T-helper 2 cell treated with Interferon-gamma antibody and Interleukin-4, amounts not matched to agents 100 ng/mL and 5 ng/mL, for 36 hours (primary cell): ENCODE measurements around the gene DTNB. TPM values are rescaled to one million over a fixed set of nuclear protein-coding genes. Genes with fewer than 3 reads are reported as not detected.
"Not testable (repeated sequence)": the region's sequence is repeated elsewhere in the genome, so short reads cannot be mapped to it uniquely, and the experiment has no call there.

Source experiments
- intact Hi-C: fragments of 100-400 bp; cut with micrococcal nuclease; formaldehyde crosslinking; loops from one replicate; pipeline ENCODE4 v1.15.1; 2023
- total RNA-seq: library from RNA; stranded (reverse); gene quantifications from 2 replicates; pipeline ENCODE4 v1.2.3, GENCODE V29; 2022

The DTNB gene
- 24.7 and 25.6 TPM in 2 replicates for total RNA-seq

DNA sequence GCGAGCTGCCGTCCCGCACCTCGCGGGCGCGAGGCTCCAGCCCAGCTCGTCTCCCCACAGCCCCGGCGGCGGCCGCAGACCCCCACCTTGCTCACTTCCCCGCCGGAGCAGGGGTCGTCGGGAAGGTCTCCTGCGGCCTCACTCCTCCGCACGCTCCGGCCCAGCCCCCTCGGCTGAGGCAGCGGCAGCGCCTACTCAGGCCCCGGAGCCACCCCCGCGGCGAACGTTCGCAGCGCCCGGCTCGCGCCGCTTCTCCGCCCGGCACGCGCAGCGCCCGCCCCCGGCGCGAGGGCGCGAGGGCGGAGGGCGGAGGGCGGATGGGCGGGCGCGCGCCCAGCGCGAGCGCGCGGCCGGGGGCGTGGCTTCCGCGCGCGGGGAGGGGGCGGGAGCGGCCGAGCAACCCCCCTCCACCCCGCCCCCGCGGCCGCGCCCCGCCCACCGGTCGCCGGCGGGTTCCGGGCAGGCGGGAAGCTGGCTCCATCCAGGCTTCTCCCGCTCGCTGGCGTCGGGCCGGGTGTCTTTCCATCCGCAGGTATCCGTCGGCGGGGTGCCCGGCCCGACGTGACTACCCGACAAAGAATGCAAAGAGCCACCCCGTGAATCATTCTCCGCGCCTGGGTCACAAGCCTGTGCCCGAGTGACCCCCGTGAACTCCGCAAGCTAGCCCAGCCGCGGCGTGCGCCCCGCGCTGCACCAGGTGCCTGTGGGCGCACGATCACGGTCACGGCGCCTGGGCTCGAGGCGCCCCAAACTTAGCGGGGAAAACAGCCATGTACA, at the start of gene DTNB:
DTNB (minus strand) TSS at position 278 of the 777 bp plus-strand sequence. CDS start 20,917 bp downstream, outside the sequence.
- intact Hi-C loops = loop anchor here (1.0 to 10.0 kb wide), 2 partner anchors 205 to 329 kb away; partner anchors contain the start of genes ASXL2 and DNMT3A

DNA sequence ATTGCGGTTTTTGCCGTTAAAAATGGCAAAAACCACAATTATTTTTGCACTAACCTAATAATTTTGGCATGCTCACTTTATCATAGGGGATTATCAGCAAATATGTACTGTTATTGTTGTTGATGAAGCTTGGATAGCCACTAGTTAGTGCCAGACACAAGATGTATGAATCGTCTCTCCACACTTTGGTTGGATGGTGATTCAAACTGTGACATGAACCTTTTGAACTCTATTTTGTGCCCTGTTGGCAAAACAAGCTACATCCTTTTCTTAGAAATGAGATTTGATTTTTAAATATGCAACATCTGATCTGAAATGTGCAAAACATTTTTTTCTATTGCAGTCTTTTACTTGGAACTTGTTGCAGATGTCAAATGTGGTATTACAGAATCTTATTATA, 48.8 kb upstream of the DTNB start:
- intact Hi-C loops = no loop called here

DNA sequence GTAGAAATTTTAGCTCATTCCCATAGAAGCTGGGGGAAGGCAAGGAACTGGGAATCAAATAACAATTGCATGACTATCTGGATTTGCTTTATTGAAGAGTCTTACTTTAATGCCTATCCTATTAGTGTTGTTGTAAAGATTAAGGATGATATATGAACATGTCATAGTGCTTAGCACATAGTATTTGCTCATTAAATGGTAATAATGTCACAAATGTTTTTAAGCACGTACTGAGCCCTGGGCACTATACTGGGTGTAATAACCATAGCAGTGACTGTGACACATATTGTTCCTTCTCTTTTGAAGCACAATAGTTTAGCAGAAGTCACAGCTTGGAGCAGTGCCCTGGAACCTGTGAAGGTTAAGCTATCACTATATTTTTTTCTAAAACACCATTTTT, 47.2 kb upstream of the DTNB start:
- intact Hi-C loops = no loop called here

DNA sequence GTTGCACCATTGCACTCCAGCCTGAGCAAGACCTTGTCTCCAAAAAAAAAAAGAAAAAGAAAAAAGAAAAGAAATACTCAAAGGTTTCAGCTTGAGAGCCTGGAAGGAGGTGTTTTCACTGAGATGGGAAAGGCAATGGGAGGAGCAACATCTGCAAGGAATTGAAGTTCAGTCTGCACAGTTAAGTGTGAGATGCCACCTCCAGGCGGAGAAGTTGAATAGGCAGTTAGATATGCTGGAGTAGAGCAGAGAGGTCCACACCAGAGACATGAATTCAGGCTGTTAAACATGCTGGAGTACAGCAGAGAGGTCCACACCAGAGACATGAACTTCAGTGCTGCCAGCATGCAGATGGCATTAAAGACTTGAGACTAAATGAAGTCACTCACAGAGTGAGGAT, 41.4 kb upstream of the DTNB start:
- intact Hi-C loops = no loop called here

DNA sequence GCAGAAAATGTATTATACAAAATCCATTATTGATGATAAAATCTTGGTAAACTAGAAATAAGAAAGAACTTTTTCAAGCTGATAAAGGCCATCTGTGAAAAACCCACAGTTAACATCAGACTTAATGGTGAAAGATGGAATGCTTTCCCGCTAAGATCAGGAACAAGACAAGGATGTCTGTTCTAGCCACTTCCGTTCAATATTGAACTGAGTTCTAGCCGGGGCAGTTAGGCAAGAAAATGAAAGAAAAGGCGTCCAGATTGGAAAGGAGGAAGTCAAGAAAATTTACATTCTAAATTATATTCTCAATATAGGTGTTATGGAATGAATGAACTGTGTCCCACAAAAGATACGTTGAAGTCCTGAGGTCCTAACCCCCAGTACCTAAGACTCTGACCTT, 39.1 kb upstream of the DTNB start:
- intact Hi-C loops = no loop called here

DNA sequence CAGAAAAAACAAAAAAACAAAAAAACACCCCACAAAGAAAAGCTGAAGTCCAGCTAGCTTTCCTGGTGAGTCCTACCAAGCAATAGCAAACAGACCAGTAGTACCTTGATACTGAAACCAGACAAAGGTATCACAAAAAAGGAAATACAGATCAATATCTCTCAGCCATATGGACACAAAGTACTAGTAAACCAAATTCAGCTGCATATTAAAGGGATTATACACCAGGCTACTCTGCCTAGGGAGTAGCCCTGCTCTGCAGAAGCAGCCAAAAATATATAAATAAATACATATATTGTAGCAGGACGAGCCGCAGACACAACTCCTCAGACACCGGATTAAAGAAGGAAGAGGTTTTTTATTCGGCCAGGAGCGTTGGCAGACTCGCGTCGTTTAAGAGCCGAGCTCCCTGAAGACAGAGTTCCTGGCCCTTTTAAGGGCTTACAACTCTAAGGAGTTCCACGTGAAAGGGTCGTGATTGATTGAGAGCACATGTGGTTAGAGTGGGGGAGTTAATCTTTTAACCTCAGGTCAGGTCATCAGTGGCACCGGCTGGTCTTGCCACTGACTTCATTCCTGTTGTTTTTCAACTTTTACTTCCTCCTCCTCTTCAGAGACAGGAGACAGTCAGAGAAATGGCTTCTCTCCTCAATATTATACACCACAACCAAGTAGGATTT, 38.4 kb upstream of the DTNB start:
- intact Hi-C loops = no loop called here

DNA sequence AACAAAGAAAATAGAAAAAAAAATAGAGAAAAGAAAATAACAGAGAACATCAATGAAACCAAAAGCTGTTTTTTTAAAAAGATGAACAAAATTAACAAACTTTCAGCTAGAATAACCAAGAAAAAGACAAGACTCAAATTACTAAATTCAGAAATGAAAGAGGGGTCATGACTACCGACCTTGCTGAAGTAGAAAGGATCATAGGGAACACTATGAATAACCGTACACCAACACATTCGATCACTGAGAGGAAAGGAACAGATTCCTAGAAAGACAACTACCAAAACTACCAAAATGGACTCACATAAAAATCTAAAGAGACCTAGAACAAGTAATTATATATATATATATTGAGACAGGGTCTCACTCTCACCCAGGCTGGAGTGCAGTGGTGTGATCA, 37.4 kb upstream of the DTNB start:
- intact Hi-C loops = no loop called here

DNA sequence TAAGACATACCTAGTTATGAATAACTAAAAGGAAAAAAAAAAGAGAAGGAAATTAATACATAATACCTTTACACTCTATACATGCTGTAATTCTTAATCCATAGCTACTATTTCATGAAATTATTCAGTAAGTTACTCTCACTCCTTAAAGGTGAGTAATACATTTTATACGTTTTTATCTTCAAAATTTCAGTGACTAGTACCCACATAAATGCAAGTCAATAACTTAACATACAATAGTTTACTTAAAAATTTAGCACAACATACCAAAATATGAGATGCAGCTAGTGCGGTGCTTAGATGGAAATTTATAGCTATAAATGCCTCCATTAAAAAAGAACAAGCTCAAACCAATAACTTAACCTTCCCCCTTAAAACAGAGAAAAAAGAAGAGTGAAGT, 36.0 kb upstream of the DTNB start:
- intact Hi-C loops = no loop called here

DNA sequence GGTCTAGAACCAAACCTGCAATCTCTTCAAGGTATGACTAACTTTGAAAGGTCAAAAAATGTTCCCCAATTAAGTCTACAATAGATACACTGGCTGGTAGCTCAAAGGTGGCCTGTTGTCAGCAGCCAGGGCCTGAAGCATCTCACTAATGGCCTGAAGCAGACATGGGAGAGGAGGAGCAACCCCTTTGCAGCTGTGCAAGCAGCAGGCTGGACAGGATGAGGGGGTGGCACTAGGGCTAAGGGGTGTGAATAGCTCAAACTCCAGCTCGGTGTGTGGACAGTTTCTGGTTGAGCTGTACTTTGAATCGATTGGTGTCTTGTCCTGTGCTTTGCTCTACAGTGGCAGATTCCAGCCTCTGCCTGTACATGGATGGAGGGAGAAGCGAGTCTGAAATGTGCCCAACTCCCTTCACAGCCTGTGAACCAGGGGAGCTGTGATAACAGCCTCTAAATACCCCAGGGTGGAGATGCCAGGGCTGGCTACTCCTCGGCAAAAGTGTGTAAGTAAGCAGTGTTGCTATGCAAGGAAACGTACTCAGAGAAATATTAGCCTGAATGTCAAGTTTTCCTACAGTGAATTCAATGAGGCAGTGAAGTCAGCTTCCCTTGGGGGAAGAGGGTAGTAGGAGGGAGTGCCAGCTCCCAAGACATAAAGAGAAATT, 34.7 kb upstream of the DTNB start:
- intact Hi-C loops = no loop called here

DNA sequence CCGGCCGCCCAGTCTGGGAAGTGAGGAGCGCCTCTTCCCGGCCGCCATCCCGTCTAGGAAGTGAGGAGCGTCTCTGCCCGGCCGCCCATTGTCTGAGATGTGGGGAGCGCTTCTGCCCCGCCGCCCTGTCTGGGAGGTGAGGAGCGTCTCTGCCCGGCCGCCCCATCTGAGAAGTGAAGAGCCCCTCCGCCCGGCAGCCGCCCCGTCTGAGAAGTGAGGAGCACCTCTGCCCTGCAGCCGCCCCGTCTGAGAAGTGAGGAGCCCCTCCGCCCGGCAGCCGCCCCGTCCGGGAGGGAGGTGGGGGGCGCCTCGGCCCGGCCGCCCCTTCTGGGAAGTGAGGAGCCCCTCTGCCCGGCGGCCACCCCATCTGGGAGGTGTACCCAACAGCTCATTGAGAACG, 32.2 kb upstream of the DTNB start:
- intact Hi-C loops = not testable (repeated sequence)

DNA sequence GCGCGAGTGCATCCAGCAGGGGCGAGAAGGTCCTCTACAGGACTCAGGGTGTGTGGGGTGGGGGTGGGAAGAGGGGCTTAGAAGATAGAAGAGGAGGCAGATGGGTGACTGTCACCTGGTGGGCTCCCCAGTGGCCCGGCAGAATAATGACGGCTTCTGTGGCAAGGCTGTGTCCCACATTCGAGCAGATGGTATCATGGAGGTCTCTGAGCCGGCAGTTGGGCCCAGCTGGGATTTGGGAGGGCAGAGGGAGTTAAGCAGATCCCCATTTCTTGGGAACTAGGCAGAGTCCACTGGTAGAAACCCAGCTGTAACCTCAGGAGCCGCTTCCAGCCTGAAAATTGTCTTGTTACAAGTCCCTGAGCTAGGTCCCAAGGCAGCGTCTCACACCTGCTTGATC, 28.4 kb upstream of the DTNB start:
- intact Hi-C loops = no loop called here

DNA sequence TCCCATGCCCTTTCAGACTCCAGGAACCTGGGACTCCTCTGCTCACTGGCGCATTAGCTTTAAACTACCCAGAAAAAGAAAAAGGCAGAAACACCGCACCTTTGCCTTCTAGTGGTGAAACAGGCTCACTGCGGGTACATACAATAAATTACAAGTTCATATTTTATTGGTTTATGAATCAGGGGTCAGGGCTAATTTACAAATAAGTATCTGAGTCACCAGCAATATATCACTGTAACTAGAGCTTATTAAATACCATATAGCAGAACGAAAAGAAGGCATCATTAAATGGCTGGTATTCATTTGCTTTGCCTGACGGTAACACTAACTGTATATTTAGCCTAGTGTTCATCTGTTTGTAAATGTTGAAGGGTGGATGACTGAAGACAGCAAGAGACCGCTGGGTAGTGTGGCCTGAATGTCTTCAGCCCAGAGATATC, 26.9 kb upstream of the DTNB start:
- intact Hi-C loops = loop anchor here (1.0 kb wide), 1 partner anchor 93 kb away; no protein-coding TSS in a partner anchor

DNA sequence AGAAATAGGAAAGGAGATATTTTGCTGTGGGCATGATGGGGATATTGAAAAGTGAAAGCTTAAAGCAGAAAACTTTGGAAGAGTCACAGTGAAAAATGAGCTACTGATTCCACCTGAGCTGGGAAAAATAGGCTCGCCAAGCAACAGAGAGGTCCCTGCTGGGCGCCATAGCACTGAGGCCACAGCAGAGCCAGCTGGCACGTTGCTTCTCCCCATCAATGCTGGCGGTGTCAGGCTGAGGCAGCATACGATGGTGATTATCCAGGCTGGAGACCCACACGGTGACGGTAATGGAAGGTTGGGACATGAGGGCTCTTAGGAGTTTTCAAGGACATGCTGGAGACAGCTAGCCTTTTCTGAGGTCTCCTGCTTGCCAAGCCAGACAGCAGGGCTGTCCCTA, 25.8 kb upstream of the DTNB start:
- intact Hi-C loops = no loop called here

DNA sequence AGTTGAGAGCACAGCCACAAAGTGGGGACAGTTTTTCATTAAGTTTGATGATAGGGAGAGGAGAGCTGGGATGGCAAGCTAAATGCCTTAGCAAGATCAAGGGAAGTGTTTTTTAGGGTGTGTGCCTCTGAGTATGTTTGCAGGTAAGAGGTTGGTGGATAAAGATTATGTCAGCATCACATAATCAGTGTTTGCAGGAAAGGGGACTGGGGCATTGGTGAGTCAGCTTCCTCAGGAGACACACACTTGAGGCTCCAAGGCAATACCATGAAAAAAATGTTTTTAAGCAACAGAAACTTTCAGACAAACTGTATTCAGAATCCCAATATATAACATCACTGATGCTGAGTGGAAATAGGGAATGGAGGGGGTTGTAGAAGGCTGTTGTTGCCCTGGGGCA, 25.4 kb upstream of the DTNB start:
- intact Hi-C loops = no loop called here

DNA sequence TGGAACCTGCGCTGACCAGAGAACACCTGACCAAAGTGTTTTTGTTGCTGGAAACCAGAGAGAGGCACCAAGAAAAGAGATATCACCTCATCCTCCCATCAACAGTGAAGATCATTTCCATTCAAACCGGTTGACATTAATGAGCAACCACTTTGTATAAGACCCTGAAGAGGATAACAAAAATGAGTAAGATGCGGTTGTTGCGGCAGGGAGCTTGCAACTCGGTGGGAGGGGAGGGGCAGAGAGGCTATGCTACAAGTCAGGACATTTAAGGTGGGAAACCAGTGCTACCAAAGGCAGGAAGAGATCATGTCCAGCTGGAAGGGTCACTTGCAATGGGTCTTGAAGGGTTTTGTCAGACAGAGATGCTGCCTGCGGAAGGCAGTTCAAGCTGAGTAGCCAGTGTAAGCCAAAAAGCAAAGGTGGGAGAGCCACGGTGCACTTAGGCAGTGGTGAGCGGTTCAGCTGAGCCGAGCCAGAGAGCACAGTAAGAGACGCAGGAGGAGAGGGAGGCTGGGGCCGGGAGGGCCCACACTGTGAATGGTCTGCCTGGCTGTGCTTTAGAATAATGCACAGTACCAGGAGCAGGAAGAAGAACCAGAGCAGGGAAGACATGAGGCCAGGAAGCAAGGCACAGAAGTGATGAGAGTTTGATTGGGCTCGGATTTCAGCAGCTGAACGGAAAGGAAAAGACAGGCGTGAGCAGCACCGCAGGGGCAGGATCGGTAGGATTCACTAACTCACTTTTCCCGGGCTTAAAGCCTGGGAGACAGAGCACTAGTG, 24.4 kb upstream of the DTNB start:
- intact Hi-C loops = no loop called here

DNA sequence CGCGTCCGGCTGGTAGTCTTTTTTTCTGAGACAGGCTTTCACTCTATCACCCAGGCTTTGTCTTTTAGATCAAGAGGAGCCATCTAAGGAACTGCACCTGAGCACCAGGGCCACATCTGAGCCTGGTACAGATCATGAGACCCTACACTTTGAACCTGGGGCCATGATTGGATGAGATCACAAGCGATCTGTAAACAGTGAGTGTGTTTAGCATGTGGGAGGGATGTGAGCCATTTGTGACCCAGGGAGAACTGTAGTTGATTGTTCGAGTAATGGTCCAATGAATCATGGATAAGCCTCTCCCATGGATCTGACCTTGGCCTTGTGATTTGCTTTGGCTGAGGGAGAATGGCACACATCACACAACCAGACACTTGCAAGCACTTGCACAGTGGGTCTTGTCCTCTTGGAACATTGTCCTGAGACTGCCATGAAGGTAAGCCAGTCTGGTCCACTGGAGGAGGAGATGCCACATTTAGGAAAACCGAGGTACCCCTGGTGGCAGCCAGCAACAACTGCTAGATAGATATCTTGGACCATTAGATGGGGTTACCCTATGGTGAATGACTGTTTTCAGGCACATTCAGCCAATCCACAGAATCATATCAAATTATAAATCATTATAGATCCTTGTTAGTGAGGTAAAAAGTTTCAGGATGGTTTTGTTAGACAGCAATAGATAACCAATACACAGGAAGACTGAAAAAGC, 19.5 kb upstream of the DTNB start:
- intact Hi-C loops = no loop called here

DNA sequence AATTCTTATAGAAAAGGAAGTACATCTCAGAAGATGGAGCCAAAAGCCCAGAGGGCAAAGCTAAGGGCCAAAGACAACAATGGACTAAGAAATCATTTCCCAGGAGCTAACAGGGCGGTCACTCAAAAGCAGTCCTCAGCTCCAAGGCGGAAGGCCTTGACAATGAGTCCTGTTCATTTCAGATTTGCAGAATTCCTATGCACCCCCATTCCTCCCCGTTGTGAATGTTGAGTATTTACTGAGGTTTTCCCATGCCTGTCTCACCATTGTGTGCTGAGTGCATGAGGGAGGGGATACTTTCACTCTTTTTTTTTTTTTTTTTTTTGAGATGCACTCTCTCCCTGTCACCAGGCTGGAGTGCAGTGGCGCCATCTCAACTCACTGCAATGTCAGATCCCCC, 18.8 kb upstream of the DTNB start:
- intact Hi-C loops = no loop called here

DNA sequence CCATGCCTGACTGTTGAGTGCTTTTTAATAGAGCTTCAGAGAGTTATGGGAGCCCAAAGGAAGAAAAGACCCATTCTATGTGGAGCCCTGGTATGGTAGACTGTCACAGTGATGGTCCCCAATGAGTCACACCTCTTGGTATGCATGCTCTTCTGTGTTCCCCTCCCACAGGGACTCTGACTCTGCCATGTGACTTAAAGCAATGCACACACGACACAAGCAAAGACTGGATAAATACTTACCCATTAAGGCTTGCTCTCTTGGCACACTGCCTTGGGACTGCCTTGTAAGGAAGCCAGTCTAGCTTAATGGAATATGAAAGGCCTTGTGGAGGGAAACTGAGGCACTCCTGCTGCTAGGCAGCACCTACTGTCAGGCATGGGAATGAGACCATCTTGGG, 16.7 kb upstream of the DTNB start:
- intact Hi-C loops = no loop called here

DNA sequence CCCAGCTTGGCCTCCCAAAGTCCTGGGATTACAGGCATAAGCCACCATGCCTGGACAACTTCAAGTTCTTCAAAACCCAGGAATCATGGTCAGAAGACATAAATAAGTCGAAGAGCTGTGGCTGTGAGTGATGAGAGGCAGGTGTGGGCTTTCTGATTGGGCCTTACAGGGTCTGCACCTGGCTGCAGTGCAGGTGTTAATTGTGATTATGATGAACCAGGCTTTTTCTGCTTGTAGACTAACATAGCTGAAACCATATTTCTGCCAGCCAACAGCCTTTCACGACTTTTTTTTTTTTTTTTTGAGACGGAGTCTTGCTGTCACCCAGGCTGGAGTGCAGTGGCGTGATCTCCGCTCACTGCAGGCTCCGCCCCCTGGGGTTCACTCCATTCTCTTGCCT, 14.9 kb upstream of the DTNB start:
- intact Hi-C loops = no loop called here

DNA sequence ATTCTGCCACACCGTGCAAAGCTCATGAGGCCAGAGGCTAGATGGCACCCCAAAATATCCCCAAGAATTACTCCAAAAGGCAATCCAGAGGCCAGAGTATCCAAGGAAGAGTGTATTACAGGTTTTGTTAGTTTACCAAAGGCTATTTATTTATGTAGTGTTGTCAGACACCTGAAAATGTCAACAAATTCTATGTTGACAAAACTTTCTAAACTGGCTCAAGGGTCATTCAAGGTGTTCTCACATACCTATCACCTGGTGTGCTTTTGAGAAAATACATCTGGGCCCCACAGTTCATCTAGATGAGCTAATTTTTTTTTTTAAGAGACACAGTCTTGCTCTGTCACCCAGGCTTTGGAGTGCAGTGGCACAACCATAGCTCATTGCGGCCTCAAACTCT, 12.4 kb upstream of the DTNB start:
- intact Hi-C loops = no loop called here
